Stimulated activated CD4-positive, alpha-beta T cell treated with anti-CD3 and anti-CD28 coated beads, Interleukin-4, amount 100 ng/mL, for 24 hours (primary cell): Measurements from ENCODE around the gene PLD5.
"Not testable (repeated sequence)": the region's sequence is repeated elsewhere in the genome, so short reads cannot be mapped to it uniquely, and the experiment has no call there.

Source experiments
- DNase-seq: peaks from one replicate; pipeline ENCODE4 v3.0.0-alpha.2; 2020

PLD5 gene

DNA sequence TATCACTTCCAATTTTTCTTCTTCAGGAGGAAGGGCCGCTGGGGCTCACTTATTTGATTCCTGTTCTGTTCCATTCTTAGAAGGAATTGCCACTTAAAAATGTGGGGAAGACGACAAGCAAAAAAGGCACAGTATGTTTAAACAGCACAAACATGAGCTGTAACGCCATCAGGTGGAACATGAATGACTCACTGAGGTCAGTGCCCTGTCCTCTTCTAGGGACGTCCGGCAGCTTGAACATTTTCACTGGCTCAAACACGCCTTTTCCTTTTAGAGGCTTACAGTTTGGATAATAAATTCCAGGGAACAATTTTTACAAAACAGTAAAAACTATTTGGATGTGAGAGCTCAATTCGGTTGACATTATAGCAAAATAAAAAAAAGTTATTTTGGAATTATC, 260.1 kb downstream of the PLD5 start:
- not testable (repeated sequence) for DNase-seq

DNA sequence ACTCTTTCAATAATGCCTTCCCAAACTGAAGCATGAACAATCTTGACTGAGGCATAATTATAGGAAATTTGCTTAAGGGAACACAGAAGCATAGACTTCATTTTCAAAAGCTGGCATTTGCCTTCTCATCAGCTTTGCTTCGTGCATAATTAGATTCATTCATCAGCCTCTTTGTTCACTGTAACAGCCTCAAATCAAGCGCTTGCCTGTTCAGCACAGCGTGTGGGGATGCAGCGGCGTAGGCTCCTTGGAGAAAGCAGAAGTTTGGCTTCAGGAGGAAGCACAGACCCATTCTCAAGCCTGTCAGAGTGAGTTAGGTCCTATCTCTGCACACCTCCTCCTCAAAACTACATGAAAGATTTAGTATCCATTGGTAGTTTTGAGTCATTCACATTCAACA, 279.2 kb downstream of the PLD5 start:
- no peak for DNase-seq

DNA sequence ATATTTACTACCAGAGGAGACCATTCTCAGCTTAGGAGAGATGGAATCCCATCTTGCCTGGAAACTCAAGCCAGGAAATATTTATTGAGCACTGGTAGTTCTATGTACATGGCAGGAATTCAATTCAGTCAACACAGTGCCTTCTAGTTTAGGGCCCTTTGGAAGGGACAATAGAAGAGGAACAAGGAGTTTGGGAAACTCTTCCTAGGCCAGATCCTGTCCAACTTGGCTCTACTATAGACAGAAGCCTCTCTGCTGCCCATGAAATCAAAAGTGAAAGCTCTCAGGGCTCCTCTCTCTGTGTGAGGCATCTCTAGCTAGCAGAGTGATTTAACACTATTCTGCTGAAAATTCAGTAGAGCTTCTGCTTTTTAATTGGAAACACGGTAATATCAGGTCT, 281.0 kb downstream of the PLD5 start:
- DNase-seq = no peak

DNA sequence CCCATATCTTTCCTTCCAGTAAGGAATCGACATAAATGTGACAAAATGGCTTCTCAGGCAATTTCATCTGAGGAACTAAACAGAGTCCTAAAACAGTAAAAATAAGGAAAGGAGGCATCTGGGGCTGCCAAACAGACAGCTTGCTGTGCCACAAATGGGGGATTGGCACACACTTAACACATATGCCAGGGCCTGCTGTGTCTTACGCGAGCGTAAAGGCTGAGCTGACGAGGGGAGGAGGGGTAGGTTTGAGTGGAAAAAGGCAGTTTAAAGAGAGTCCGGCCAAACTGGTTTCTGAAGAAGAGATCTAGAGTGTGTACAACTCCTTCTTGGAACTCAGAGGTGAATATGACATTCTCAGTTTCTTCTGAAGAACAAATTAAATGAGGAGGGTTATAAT, 281.5 kb downstream of the PLD5 start:
- no peak for DNase-seq

DNA sequence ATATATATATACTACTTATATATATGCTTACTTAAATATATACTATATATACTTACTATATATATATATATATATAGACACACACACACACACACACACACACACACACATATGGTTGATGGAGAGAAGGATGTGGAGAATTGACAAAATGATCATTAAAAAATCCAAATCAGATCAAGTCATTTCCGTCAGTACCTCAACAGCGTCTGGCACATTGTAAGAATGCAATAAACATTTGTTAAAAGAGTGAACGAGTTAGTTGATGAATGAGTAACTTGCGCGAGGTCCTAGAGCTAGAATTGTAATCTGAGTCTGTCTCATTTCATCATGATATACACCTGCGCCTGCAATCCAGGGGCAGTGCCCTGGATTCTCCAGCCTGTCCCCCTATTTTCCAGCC, 282.6 kb downstream of the PLD5 start:
- DNase-seq = no peak

DNA sequence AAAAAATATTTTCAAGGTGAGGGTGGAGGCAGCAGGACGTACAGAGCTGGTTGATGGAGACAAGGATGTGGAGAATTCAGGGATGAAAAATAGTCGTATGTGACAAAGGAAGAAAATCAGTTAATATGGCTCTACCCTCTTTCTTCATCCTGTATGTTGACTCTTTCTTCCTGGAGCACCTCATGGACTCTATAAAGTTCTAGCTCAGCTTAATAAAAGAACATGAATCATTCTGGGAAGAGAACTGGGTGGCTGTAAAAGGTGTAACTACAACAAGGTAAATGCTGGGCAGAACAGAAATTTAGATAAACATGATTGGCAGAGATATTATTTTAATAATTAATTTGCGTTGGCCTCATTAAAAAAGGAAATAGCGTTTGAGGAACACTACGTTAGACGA, 283.8 kb downstream of the PLD5 start:
- no peak for DNase-seq

DNA sequence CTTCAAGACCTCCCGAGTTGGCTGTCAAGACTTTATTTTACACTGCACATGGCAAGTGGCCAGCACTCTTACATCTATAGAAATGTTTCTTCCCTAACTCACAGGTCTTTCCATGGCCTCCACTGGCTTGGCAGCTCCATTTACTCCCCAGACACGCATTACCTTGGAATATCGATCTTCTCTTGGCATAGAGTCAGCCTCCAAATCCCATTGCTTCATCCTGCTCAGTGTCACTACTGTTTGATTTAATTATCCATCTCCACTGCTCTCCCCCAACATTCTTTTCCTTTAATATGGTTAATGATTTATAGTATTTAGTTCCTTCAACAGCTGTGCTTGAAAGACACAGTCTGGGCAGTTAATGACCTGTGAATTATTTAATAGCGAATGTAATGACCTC, 284.4 kb downstream of the PLD5 start:
- DNase-seq = no peak

DNA sequence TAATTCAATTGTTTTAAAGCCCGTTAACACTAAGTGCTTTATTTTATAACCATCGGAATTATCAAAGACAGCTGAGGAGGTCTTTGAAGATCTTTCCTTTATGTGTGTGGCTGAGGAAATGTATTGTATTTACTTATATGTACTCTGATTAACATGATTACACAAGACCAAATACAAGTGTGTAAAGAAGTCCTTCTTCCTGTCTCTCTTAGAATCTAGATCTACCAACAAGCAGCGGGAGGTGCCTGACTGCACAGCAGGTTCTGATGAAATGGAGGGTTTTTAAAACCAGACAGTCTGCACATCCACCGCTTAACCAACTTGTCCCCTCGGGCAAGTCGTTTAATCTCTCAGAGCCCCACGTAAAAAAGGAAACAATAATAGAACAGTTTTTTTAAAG, 285.1 kb downstream of the PLD5 start:
- DNase-seq = no peak

DNA sequence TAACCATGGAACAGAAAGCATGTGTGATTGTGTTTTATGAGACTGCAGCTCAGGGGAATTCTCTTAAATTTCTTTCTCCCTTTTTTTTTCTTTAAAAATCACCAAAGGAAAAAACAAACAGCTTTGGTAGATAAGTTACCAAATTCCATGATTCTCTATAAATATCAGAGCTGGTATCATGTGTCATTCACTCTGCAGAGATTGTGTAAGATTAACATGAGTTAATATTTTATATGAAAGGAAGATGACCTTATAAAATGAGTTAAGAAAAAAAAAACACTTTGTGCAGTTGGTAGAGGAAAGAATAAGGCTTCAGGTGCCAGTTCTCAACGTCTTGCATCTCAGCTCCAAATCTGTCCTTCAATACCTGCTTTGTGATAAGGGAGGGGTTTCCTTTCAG, 287.4 kb downstream of the PLD5 start:
- DNase-seq = no peak

DNA sequence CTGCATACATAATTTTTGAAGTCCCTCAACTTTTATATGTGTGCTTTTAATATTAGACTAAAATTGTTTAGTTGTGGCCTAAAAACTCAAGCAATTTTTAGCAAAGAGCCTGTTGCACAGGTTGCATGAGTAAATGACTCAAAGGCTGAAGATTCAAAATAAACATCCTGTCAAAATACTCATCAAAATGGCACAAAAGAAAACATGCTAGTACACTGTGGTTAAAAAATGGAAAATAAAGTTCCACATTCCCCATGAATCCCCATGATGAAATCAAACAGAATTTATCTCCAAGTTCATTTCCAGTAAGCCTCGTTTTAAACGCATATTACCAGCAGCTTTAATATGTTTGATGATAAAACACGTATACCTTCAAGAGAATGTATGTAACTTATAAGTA, 295.5 kb downstream of the PLD5 start:
- no peak for DNase-seq

DNA sequence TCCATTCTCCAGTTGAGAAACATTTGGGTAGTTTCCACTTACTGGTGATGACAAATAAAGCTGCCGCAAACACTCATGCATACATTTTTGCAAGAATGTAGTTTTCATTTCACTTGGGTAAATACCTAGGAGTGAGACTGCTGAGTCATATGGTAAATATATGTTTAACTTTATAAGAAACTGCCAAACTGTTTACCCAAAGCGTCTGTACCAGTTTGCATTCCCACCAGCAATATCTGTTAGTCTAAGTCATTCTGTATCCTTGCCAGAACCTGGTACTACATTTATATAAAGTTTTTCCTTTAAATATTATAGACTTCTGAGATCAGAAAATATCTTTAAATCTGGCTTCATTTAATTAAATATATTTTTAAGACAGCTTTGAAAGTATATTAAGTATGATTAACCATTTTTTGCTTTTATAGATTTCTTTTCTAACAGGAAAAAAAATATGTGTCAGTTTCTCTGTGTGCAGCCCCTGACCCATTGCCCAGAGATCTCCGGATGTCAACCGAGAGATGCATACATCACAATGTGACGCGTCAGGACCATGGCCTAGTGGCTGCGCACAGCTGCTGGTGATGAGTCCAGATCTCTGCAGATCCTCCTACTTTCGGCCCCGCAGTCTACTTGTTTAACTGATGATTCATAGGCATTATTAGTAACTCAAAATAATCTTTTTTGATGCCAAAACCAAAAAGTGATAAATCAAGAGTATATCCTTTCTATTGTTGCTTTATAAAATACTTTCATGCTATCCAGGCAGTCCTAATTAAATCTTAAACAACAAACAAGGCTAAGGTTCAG, 298.5 kb downstream of the PLD5 start:
- no peak for DNase-seq

DNA sequence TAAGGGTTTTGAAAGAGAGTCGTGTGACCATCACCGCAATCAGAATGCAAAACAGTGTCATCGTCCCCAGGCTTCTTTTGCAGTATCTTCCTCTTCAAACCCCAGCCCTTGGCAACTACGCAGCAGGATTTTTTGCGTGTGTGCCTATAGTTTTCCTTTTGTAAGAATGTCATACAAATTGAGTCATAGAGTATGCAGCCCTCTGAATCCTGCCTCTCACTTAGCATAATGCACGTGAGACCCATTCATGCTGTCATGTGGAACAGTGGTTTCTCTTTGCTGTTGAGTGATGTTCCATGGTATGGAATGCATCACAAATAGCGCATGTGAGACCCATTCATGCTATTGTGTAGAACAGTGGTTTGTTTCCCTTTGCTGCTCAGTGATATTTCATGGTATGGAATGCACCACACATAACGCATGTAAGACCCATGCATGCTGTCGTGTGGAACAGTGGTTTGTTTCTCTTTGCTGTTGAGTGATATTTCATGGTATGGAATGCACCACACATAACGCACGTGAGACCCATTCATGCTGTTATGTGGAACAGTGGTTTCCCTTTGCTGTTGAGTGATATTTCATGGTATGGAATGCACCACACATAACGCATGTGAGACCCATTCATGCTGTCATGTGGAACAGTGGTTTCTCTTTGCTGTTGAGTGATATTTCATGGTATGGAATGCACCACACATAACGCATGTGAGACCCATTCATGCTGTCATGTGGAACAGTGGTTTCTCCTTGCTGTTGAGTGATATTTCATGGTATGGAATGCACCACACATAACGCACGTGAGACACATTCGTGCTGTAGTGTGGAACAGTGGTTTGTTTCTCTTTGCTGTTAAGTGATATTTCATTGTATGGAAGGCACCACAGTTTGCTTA, 299.4 kb downstream of the PLD5 start:
- DNase-seq = not testable (repeated sequence)

DNA sequence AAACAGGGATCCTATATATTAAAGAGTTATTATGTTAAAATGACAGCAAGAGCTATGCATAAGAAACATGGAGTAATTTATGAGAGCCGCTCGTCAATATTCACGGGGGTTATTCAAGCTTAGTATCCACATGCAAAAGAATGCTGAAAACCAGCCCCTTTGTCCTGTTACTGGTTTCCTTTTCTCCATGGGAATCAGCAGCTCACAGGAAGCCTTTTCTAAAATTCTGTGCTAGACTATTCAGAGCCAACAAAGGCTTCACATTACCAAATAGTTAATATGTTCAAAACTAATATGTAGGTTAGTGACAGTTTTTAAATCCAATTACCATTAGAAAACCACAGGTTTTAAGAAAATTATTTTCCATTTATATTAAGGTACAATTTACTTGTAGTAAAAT, 300.0 kb downstream of the PLD5 start:
- no peak for DNase-seq

DNA sequence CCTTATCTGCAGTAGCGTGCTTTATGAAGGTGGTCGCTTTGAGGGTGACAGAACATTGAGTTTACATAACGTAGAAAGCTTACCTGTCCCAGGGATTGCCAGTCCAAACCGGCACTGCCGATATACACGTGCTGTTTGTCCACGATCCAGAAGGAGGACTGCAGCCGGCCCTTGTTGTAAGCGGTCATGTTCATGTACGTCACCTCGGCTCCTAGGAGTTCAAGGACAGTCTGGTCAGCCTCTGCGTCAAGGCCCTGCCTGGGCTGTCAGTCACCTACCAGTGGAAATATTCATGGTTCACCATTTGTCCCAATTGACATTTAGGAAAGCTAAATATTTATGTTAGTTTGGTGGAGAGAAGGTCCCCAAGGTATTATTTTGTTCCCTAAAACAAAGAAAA, 304.6 kb downstream of the PLD5 start:
- DNase-seq = no peak

DNA sequence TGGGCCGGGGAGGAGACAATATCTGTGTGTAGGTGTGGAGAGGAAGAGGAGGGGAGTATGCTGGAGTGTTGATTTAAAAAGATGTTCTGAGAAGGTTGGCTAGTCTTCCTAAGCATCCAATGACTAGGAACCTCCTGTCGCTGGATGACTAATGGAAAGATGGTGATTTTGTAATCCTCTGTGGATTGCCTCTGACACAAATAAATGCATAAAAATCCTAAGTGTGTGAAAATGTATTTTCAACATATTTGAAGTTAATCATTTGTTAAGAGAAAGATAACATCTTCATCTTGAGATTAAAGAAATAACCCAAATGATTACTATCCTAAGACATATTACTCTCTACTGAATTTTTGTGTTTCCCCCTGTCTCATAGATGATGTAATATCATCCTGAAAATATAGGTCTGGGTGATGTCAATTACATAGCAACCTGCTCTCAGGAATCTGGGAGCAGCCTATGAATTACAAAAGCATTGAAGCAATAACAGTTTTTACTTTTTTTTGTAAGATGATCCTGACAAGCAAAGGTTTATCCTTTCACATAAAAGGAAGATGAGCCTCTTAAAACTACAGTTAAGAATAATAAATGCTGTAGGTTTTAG, 305.1 kb downstream of the PLD5 start:
- DNase-seq = no peak

DNA sequence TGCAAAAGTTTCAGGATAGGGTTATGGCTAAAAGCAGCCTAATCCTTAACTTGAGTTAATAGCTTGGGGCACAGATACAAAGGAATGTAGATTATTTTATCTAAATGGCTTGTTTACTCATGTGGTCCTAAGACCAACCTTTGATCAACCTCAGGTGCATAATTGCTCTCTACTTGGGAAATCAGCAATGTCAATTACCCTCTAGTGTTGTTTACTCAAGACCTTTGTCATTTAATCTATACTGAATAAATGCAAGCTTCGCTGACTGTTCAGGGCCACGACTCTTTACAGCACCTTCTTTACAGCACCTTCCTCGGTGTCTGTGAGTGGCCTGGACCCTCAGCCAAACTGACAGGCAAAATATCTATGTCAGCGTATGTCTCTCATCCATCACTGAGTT, 308.1 kb downstream of the PLD5 start:
- DNase-seq = no peak

DNA sequence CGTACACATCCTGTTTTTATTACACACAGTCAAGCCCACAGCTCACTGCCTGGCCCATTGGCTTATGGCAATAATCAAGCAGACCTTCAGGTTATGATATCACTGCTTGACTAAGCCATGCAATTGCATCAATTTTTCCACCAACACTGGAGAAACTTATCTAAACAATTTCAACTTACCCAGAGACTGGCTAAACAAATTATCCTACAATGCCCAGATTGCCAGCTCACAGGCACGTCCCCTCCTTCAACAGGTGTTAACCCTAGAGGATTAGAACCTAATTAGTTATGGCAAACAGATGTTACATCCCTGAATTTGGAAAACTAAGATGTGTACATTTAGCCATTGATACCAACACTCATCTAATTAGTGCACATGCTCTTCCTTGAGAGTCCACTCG, 310.0 kb downstream of the PLD5 start:
- not testable (repeated sequence) for DNase-seq

DNA sequence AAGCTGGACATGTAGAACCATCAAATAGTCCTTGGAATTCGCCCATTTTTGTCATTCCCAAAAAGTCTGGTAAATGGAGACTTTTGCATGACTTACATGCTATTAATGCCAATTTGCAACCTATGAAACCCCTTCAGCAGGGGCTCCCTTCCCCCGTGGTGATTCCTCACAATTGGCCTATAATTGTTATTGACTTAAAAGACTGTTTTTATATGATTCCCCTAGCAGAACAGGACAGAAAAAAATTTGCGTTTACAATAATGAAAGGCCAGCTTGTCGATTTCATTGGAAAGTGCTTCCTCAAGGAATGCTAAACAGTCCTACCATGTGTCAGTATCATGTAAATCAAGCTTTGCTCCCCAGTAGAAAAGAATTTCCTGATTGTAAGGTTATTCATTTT, 311.5 kb downstream of the PLD5 start:
- not testable (repeated sequence) for DNase-seq

DNA sequence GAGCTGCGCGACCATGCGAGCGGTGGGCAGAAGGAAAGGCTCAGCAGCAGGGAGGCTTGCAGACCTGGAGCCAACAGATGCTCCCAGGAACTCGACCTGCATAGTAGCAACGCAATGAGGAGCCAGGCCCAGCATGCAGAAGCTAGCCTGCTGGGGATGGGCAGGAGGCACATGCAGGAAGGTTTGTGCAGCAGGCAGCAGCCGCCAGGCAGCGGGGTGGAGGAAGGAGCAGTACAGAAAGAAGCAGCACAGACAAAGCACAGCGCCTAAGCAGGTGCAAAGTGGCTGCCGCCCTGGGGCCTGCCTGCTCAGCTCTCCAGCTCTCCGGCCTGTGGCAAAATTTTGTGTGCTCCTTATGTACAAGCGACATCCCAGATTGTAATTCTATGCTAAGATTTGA, 312.1 kb downstream of the PLD5 start:
- DNase-seq = no peak

DNA sequence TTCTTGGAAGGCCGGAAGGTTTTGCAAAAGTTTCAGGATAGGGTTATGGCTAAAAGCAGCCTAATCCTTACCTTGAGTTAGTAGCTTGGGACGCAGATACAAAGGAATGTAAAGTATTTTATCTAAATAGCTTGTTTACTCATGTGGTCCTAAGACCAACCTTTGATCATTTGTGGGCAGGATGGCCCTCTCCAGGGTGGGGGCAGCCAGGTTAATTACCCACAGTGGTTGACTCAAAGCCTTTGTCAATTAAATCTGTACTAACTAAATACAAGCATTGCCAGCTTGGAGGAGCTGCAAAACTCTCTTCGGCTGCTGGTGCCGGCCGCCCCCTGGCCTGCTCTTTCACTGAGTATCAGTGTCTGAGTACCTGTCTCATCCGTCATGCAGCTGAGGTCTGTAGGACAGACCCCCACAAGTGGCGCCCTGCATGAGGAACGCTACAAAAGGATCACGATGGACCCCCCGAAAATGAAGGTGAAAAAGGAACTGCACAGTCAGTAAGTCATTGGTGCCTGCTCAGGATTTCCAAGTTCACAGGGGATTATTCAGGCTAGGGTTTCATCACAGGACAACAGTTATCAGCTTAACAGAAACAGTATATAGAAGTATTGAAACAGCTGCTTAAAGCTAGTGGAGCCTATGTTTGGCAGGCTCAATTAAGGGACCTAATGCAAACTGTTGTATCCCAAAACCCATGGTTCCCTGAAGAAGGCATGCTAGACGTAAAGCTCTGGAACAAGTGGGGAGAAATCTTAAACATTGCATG, 313.1 kb downstream of the PLD5 start:
- no peak for DNase-seq

DNA sequence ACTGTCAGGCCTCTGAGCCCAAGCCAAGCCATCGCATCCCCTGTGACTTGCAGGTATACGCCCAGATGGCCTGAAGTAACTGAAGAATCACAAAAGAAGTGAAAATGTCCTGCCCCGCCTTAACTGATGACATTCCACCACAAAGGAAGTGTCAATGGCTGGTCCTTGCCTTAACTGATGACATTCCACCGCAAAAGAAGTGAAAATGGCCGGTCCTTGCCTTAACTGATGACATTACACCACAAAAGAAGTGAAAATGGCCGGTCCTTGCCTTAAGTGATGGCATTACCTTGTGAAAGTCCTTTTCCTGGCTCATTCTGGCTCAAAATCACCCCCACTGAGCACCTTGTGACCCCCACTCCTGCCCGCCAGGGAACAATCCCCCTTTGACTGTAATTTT, 314.2 kb downstream of the PLD5 start:
- not testable (repeated sequence) for DNase-seq

DNA sequence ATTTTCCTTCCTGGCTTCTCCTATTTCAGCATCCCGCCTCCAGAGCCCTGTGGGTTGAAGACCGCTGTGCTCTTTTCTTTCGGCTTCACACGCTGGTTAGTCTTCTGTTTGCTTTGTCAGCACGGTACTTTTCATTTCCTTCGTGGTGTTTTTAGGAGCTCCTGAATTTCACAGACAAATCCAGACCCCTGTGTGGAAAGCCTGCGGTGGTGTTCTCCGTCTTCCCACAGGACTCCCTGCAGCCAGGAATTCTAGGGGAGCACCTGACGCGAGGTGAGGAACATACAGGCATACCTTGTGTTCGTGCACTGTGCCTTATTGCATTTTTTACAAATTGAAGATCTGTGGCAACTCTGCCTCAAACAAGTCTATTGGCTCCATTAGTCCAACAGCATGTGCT, 315.4 kb downstream of the PLD5 start:
- no peak for DNase-seq

DNA sequence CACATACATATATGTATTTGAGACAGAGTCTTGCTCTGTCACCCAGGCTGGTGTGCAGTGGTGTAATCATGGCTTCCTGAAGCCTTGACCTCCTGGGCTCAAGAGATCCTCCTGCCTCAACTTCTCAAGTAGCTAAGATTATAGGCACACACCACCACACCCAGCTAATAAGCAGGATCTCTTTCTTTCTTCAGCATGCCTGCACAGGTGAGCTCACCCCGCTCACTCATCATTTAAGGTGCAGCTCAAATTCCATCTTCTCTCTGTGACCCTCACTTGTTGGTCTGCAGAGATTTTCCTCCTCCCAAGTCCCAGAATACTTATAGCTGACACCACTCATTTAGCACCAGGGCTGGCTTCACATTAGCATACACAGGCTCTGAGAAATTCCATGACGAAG, 316.5 kb downstream of the PLD5 start:
- no peak for DNase-seq
